CD8-positive, alpha-beta memory T cell (primary cell): ENCODE results near the gene GALK2. TPM values are rescaled to one million over a fixed set of nuclear protein-coding genes. Genes with fewer than 3 reads are reported as not detected.

Source experiments
- CTCF ChIA-PET: fragments of 350-600 bp; sonication (Branson Sonifier 250); formaldehyde crosslinking; loops from one replicate; lab custom pipeline; 2021; ENCODE audit warnings: antibody characterized with exemption; lab: Charles Lee
- POLR2A ChIA-PET: fragments of 350-600 bp; sonication (Branson Sonifier 250); formaldehyde crosslinking; loops from one replicate; lab custom pipeline; 2021; ENCODE audit warnings: antibody characterized with exemption; lab: Charles Lee
- DNase-seq, 5 donors: peaks; one replicate each; pipeline versions ENCODE4 v3.0.0 to v3.0.0-alpha.2; 2020 to 2022; ENCODE audit warnings: mixed read lengths in 1 of 5
- H3K27ac ChIP-seq: one replicate; pipeline ENCODE4 v1.7.0; 2013; ENCODE audit warnings: low read depth, mild to moderate bottlenecking, low read length, moderate library complexity
- H3K27me3 ChIP-seq: 2 replicates; pipeline ENCODE4 v1.7.0; 2013; ENCODE audit warnings: low read length, mild to moderate bottlenecking; ENCODE audit not compliant: insufficient read depth, poor library complexity, severe bottlenecking
- H3K36me3 ChIP-seq: 2 replicates; pipeline ENCODE4 v1.7.0; 2013; ENCODE audit warnings: mild to moderate bottlenecking, low read length, moderate library complexity; ENCODE audit not compliant: insufficient read depth
- H3K4me1 ChIP-seq: 2 replicates; pipeline ENCODE4 v1.7.0; 2013; ENCODE audit warnings: mild to moderate bottlenecking, low read length, moderate library complexity; ENCODE audit not compliant: insufficient read depth
- H3K4me3 ChIP-seq: 2 replicates; pipeline ENCODE4 v1.7.0; 2013; ENCODE audit warnings: mild to moderate bottlenecking, low read length
- H3K9me3 ChIP-seq: 2 replicates; pipeline ENCODE4 v1.7.0; 2013; ENCODE audit warnings: mild to moderate bottlenecking, low read length
- H3K27ac Mint-ChIP-seq, 8 donors: one replicate each; pipeline ENCODE4 v1.8.0; 2020 to 2021; ENCODE audit warnings: mixed read lengths in 8 of 8, mild to moderate bottlenecking in 6 of 8, inconsistent platforms in 3 of 8, moderate library complexity in 3 of 8
- H3K27me3 Mint-ChIP-seq, 2 donors: one replicate each; pipeline ENCODE4 v1.8.0; 2020 to 2021; ENCODE audit warnings: mixed read lengths in 2 of 2, mild to moderate bottlenecking in 1 of 2, moderate library complexity in 1 of 2
- H3K36me3 Mint-ChIP-seq, 3 donors: one replicate each; pipeline ENCODE4 v1.8.0; 2020 to 2021; ENCODE audit warnings: mixed read lengths in 3 of 3, inconsistent platforms in 1 of 3, mild to moderate bottlenecking in 1 of 3
- H3K4me1 Mint-ChIP-seq, 3 donors: one replicate each; pipeline ENCODE4 v1.8.0; 2020 to 2021; ENCODE audit warnings: mixed read lengths in 3 of 3, inconsistent platforms in 1 of 3, mild to moderate bottlenecking in 1 of 3
- H3K4me3 Mint-ChIP-seq, 7 donors: one replicate each; pipeline ENCODE4 v1.8.0; 2020 to 2021; ENCODE audit warnings: mixed read lengths in 7 of 7, mild to moderate bottlenecking in 6 of 7, moderate library complexity in 4 of 7, inconsistent platforms in 2 of 7
- H3K9me3 Mint-ChIP-seq, 5 donors: one replicate each; pipeline ENCODE4 v1.8.0; 2020 to 2022; ENCODE audit warnings: mixed read lengths in 5 of 5, mild to moderate bottlenecking in 3 of 5, moderate library complexity in 2 of 5, inconsistent platforms in 1 of 5
- polyA plus RNA-seq: library from polyadenylated mRNA; unstranded; fragments of 300-500 nt; fragmentation: Illumina TruSeq; gene quantifications from one replicate; pipeline ENCODE4 v1.2.3, GENCODE V29; 2021
- total RNA-seq, 2 experiments: library from RNA; stranded (reverse); gene quantifications; one replicate each; pipeline ENCODE4 v1.2.3, GENCODE V29; 2021

GALK2 gene
- 10 to 100 TPM; 26.2 to 28.0 TPM for total RNA-seq
- polyA plus RNA-seq: 21.3 TPM

- Mint-ChIP-seq H3K9me3 (no peaks in the 10 kb centered on the region), H3K36me3 (peaks cover 0 to 9% (median 0%) of the 10 kb centered on the region in 3 donors), H3K27ac (peak within 1 kb of the TSS; percentile 94 to 100 (median 98)), H3K4me3 (peak within 1 kb of the TSS; percentile 93 to 100 (median 97)), H3K27me3 (no peaks in the 10 kb centered on the region), H3K4me1 (peaks cover 34 to 56% (median 52%) of the 10 kb centered on the region in 3 donors)
- Histone ChIP-seq H3K36me3 (no peaks in the 10 kb centered on the region), H3K27ac (peak within 1 kb of the TSS; percentile 93), H3K9me3 (no peaks in the 10 kb centered on the region), H3K4me3 (peak within 1 kb of the TSS; percentile 94), H3K4me1 (peaks cover 31% of the 10 kb centered on the region), H3K27me3 (no peaks in the 10 kb centered on the region)
- CTCF ChIA-PET: interaction anchor here (1.4 kb wide), 1 partner anchor 14 kb away, joined by 6 read pairs; the partner anchor contains the start of gene COPS2
- POLR2A ChIA-PET: interaction anchor here (0.8 to 2.0 kb wide), 4 partner anchors 14 to 1185 kb away, joined by 3 to 21 read pairs (median 3); partner anchors contain the start of genes CEP152, COPS2, EID1 and GABPB1
- peak; percentile 78 to 84 (median 81) for DNase-seq
Observed at GRCh38 chr15:49169880-49170597, at the start of gene GALK2. Gene GALK2 (plus strand): TSS chr15:49170247. CDS start chr15:49170323, 76 bp downstream.

DNA sequence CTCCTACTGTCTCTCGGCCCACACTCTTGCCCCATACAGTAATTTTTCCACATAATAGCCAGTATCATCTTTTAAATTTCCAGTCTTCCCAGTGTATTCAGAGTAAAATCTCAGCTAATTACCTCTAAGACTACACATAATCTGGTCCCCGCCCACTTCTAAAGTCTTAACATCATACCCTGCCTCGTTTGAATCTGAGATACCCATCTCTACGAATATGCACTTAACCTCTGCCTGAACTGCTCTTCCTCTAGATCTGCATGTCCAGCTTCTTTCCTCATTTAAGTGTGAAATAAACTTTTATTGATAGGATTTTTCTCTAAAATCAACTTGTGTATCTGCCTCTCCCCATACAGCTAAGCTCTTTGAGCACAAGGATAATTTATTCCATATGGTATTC is 49.2 kb upstream of the GALK2 start:
- Mint-ChIP-seq H3K4me1 (no peaks in the 10 kb centered on the region), H3K9me3 (no peaks in the 10 kb centered on the region), H3K27me3 (no peaks in the 10 kb centered on the region), H3K4me3 (no peak overlapping the region), H3K36me3 (peaks cover 0 to 31% (median 8%) of the 10 kb centered on the region in 3 donors), H3K27ac (peak overlapping the region in 2 of 8 donors; percentile 9 to 18)
- H3K9me3 ChIP-seq: no peaks in the 10 kb centered on the region
- H3K27ac ChIP-seq: no peak overlapping the region
- DNase-seq: no peak
- no peaks in the 10 kb centered on the region for H3K4me1 ChIP-seq
- H3K27me3 ChIP-seq: no peaks in the 10 kb centered on the region
- H3K36me3 ChIP-seq: no peaks in the 10 kb centered on the region
- ChIA-PET POLR2A (no interaction called here), CTCF (no interaction called here)
- no peak overlapping the region for H3K4me3 ChIP-seq

GRCh38 chr15:49121901-49122300 is 48.1 kb upstream of the GALK2 start:
- CTCF ChIA-PET: no interaction called here

GRCh38 chr15:49122541-49123062 is 47.4 kb upstream of the GALK2 start:
- H3K27ac ChIP-seq: no peak overlapping the region
- H3K36me3 ChIP-seq: peaks cover 6% of the 10 kb centered on the region
- no peak overlapping the region for H3K4me3 ChIP-seq
- ChIA-PET POLR2A (interaction anchor here (0.5 kb wide), 1 partner anchor 309 kb away, joined by 3 read pairs; no protein-coding TSS in a partner anchor), CTCF (no interaction called here)
- no peak for DNase-seq
- H3K4me3 Mint-ChIP-seq: no peak overlapping the region
- H3K9me3 ChIP-seq: no peaks in the 10 kb centered on the region
- no peaks in the 10 kb centered on the region for H3K27me3 Mint-ChIP-seq
- H3K27me3 ChIP-seq: no peaks in the 10 kb centered on the region
- H3K4me1 ChIP-seq: no peaks in the 10 kb centered on the region
- H3K9me3 Mint-ChIP-seq: no peaks in the 10 kb centered on the region
- no peak overlapping the region for H3K27ac Mint-ChIP-seq
- H3K36me3 Mint-ChIP-seq: peaks cover 0 to 33% (median 3%) of the 10 kb centered on the region in 3 donors
- H3K4me1 Mint-ChIP-seq: no peaks in the 10 kb centered on the region

More at GRCh38 chr15:49121901-49122300, 48.1 kb upstream of the GALK2 start:
- POLR2A ChIA-PET: interaction anchor here (0.7 kb wide), 1 partner anchor 499 kb away, joined by 3 read pairs; the partner anchor contains the start of genes DTWD1 and FAM227B
- H3K27ac ChIP-seq: no peak overlapping the region
- no peaks in the 10 kb centered on the region for H3K27me3 ChIP-seq
- no peaks in the 10 kb centered on the region for H3K36me3 ChIP-seq
- H3K4me1 Mint-ChIP-seq: no peaks in the 10 kb centered on the region
- no peaks in the 10 kb centered on the region for H3K9me3 Mint-ChIP-seq
- no peaks in the 10 kb centered on the region for H3K9me3 ChIP-seq
- H3K36me3 Mint-ChIP-seq: peaks cover 0 to 29% (median 4%) of the 10 kb centered on the region in 3 donors
- H3K4me3 Mint-ChIP-seq: no peak overlapping the region
- no peak overlapping the region for H3K4me3 ChIP-seq
- no peaks in the 10 kb centered on the region for H3K4me1 ChIP-seq
- H3K27me3 Mint-ChIP-seq: no peaks in the 10 kb centered on the region
- no peak for DNase-seq
- H3K27ac Mint-ChIP-seq: no peak overlapping the region

DNA sequence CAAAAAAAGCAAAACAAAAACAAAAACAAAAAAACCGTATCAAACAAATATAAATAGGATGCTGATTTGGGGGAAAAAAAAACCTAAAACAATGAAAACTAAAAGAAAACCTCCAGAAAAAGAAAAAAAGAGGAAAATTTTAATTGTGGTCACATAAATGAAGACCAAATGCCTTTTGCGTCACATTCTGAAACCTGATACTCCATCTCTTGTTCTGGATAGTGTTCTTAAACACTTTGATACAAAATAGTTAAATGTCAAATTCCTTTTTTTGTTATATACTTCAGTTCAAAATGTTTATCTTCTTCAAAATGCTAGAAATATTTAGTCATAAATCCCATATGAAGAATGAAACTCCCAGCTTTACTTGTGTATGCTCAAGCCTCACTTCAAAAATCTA is 45.7 kb upstream of the GALK2 start:
- H3K4me1 Mint-ChIP-seq: no peaks in the 10 kb centered on the region
- no peaks in the 10 kb centered on the region for H3K9me3 Mint-ChIP-seq
- H3K4me1 ChIP-seq: no peaks in the 10 kb centered on the region
- no peak overlapping the region for H3K27ac ChIP-seq
- H3K27me3 ChIP-seq: no peaks in the 10 kb centered on the region
- H3K4me3 ChIP-seq: no peak overlapping the region
- H3K36me3 ChIP-seq: peaks cover 19% of the 10 kb centered on the region
- H3K9me3 ChIP-seq: no peaks in the 10 kb centered on the region
- no peak for DNase-seq
- ChIA-PET POLR2A (no interaction called here), CTCF (no interaction called here)
- no peak overlapping the region for H3K27ac Mint-ChIP-seq
- H3K36me3 Mint-ChIP-seq: peaks cover 0 to 41% (median 8%) of the 10 kb centered on the region in 3 donors
- no peaks in the 10 kb centered on the region for H3K27me3 Mint-ChIP-seq
- H3K4me3 Mint-ChIP-seq: no peak overlapping the region

DNA sequence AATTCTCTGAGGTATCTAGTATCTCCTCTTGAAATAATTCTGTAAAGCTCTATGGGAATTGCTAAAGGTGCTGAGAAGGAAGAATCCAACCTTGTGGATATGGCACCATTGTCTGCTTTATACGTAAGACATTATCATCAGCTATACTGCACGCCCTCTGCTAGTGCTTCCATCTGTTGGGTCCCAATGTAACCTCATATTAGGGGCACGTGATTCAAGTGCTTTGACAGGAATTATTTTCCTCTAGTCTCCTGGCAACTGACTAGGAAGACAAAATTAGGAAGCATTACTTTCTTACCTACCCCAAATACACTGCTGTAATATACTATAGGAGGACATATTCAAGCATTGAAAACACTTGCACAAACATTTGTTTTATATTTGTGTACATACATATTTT is 38.6 kb upstream of the GALK2 start:
- POLR2A ChIA-PET: no interaction called here
- Histone ChIP-seq H3K27me3 (no peaks in the 10 kb centered on the region), H3K4me1 (no peaks in the 10 kb centered on the region), H3K4me3 (no peak overlapping the region), H3K27ac (no peak overlapping the region), H3K9me3 (no peaks in the 10 kb centered on the region), H3K36me3 (peaks cover 46% of the 10 kb centered on the region)
- no peaks in the 10 kb centered on the region for H3K27me3 Mint-ChIP-seq
- peak overlapping the region in 1 of 8 donors; percentile 54 for H3K27ac Mint-ChIP-seq
- CTCF ChIA-PET: no interaction called here
- H3K36me3 Mint-ChIP-seq: peaks cover 6 to 77% (median 28%) of the 10 kb centered on the region in 3 donors
- H3K9me3 Mint-ChIP-seq: no peaks in the 10 kb centered on the region
- peaks cover 8 to 14% (median 13%) of the 10 kb centered on the region in 3 donors for H3K4me1 Mint-ChIP-seq
- no peak overlapping the region for H3K4me3 Mint-ChIP-seq
- no peak for DNase-seq

DNA sequence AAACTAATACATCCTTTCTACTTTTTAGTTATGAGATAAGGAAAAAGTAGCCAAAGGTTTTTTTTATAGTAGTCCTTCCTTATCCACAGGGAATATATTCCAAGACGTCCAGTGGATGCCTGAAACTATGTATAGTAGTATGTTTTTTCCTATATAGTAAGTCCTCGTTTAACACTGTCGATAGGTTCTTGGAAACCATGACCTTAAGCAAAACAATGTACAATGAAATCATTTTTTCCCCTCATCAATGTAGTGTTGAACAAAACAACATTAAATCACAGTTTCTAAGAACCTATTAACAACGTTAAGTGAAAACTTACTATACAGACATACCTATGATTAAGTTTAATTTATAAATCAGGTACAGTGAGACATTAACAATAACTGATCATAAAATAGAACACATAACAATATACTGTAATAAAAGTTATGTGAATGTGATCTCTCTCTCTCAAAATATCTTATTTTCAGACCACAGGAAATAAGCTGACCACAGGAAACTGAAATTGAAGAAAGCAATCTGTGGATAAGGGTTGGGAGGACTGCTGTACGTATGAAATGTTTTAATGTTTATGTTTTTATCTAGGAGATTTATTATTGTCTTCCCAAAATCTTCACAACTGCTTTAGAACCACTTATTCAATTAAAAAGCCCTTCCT is 35.2 kb upstream of the GALK2 start:
- Histone ChIP-seq H3K9me3 (no peaks in the 10 kb centered on the region), H3K27me3 (no peaks in the 10 kb centered on the region), H3K36me3 (peaks cover 38% of the 10 kb centered on the region), H3K4me3 (no peak overlapping the region), H3K4me1 (no peaks in the 10 kb centered on the region), H3K27ac (no peak overlapping the region)
- ChIA-PET CTCF (no interaction called here), POLR2A (no interaction called here)
- H3K27me3 Mint-ChIP-seq: no peaks in the 10 kb centered on the region
- H3K4me1 Mint-ChIP-seq: peaks cover 11 to 20% (median 19%) of the 10 kb centered on the region in 3 donors
- peaks cover 6 to 80% (median 24%) of the 10 kb centered on the region in 3 donors for H3K36me3 Mint-ChIP-seq
- H3K9me3 Mint-ChIP-seq: no peaks in the 10 kb centered on the region
- no peak for DNase-seq
- H3K27ac Mint-ChIP-seq: peak overlapping the region in 5 of 8 donors; percentile 44 to 88 (median 54)
- no peak overlapping the region for H3K4me3 Mint-ChIP-seq
